Dedifferentiated amniotic fluid mesenchymal stem cell (primary cell): Measurements from ENCODE around the gene RAD52.
"Not testable (repeated sequence)": the region's sequence is repeated elsewhere in the genome, so short reads cannot be mapped to it uniquely, and the experiment has no call there.

Source experiments
- DNase-seq: peaks from one replicate; pipeline ENCODE4 v3.0.0-alpha.2; 2016; ENCODE audit errors: extremely low spot score

Gene RAD52

DNA sequence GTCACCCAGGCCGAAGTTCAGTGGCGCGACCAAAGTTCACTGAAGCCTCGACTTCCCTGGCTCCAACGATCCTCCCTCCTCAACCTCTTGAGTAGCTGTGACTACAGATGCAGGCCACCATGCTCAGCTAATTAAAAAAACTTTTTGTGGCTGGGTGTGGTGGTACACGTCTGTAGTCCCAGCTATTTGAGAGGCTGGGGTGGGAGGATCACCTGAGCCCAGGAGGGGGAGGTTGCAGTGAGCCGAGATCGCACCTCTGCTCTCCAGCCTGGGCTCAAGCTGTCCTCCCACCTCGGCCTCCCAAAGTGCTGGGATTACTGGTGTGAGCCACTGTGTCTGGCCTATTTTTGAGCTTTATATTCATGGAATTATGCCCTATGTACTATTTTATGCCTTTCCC, 18.1 kb upstream of the RAD52 start:
- no peak for DNase-seq

DNA sequence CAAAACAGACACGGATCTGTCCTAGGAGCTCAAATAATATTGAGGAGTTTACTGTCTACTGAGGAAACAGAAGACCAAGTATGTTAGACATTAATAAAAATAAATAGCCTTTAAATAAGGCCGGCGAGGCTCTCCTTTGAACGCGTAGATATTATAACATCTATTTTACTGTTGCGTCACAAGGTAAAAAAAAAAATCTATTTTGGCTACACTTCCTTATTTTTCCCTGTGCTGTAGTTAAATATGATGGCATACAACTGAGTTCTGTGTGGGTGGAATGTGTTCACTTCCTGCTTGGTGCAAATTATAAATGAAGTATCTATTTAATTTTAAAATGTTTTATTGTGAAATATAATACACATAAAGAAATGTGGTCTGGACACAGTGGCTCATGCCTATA, 17.2 kb upstream of the RAD52 start:
- no peak for DNase-seq

DNA sequence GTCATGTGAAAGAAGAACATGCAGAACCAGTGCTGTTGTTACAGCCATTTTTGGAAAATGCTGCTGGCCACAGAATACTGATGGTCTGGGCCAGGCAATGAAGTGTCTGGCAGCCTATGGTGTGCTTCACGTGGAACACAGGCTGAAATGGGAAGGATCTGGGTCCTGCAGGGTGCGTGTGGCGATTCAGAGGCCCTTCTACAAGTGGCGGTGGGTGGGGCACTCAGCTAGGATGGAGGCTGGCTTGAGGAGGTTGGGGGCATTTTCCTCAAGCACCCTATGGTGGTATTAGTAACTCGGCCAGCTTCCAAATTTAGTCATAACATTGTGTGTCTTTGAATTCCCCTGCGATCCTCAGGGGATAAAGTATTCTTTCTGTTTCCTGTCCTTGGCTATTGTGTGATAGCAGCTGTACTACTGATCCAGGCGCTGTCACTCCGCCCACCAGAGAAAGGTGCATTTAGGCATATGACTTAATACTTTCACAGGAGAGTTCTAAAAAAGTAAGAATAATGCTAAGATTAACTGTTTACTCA, 9.2 kb upstream of the RAD52 start:
- no peak for DNase-seq

DNA sequence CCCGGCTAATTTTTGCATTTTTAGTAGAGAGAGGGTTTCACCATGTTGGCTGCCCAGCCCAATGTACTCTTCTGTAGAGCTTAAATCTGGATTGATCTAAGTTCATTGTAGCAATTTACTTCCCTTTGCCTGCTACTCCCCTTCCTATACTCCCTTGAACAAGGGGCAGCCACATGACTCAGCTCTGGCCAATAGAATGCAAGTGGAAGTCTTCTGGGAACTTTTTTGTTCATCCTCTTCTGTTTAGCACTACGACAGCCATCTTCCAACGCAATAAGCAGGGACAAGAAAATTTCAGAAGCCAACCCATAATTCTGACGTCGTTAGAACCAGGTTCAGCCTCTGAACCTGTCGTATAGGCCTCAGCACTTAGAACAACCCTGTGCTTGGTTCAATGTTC, 6.4 kb upstream of the RAD52 start:
- no peak for DNase-seq

DNA sequence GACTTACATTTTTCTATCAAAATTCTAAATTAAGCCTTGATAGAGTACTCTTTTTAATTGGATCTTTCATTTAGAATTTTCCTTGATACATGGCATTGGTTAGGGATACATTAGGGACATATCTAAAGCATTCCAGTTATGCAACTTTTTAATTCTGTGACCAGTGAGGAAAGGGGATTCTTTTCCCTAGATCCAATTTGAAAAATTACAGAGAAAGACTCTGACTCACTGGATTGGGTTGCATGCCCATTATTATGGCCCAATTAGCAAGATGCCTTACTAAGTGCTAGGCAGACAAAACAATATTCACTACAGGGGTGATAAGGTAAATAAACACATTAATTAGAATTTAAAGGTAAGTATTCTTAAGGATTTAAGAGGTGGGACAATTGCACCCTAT, 5.2 kb upstream of the RAD52 start:
- no peak for DNase-seq

DNA sequence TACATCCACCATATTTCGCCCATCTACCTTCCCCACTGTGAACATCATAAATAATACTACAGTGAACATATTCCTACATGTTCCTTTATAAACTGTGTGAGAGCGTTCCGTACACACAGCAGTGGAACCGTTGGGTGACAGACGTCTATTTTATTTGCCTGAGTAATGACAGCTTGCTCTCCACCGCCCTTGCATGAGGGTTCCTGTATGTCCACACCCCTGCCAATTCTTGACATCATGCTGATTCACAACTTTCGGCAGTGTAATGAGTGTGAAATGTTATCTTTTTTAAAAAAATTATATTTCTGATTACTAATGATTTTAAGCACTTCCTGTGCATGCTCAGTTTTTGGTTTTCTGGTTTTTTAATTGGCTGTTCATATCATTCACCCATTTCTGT, 4.3 kb upstream of the RAD52 start:
- no peak for DNase-seq

DNA sequence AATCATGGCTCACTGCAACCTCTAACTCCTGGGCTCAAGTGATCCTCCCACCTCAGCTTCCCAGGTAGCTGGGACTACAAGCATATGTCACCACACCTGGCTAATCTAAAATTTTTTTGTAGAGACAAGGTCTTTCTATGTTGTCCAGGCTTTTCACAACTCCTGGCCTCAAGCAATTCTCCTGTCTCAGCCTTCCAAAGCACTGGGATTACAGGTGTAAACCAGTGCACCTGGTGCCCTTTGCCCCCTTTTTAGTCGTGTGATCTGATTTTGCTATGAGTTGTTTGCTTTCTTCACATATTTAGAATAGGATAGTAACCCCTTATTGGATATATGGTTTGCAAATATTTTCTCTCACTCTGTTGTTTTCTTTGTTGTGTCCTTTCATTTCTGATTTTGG, 1.7 kb upstream of the RAD52 start:
- DNase-seq: no peak

DNA sequence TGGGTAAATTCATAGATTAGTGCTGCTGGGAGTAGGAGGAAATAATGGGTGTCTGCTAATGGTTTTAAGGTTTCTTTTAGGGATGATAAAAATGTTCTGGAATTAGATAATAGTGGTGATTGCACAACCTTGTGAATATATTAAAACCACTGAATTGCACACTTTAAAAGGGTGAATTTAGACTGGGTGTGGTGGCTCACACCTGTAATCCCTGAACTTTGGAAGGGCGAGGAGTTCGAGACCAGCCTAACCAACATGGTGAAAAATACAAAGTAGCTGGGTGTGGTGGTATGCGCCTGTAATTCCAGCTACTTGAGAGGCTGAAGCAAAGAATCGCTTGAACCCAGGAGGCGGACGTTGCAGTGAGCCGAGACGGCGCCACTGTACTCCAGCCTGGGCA, 1.3 kb downstream of the RAD52 start:
- DNase-seq: no peak

DNA sequence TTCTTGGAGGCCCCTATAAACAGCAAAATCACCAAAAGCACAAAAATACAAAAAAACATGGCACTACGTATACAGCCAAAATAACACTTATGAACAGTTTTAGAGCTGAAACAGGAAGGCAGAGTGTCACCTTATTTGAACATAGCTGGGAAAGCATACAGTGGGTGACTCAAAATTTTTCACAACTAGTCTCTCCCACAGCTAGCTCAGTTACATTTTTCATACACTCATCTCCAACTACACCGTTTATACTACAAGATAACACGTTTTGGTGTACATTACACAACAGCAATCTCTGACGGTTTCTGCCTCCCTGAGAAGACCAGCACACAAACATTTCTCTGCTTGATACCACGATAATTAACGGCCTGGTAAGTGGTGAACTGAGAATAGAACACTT, 2.9 kb downstream of the RAD52 start:
- no peak for DNase-seq

DNA sequence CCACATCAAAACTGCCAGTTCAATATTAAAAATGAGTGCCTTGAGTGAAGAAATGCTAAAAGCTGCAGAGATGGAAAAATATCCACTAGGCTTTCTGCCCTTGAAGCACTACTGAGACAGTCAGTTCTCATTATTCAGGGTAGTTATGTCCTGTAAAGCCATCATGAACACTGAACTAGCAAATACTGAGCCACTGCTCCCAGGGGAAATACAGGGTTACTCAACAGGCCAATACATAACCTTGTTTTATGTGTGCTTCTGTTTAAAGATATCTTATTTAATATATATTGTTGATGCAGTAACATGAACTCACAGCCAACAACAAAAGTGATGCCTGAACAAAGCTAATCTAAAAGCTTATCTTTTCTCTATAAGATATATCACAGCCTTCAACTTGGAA, 3.3 kb downstream of the RAD52 start:
- DNase-seq: no peak

DNA sequence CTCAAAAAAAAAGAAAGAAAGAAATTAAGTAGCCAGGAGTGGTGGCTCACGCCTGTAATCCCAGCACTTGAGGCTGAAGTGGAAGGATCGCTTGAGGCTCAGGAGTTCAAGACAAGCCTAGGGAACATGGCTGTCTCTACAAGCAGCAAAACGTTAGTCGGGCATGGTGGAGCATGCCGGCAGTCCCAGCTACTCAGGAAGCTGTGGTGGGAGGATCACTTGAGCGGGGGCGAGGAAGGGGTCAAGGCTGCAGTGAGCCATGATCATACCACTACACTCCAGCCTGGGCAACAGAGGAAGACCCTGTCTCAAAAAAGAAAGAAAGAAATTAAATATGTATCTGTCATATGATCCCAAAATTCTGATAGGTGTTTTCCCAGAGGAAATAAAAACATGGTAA, 5.3 kb downstream of the RAD52 start:
- no peak for DNase-seq

DNA sequence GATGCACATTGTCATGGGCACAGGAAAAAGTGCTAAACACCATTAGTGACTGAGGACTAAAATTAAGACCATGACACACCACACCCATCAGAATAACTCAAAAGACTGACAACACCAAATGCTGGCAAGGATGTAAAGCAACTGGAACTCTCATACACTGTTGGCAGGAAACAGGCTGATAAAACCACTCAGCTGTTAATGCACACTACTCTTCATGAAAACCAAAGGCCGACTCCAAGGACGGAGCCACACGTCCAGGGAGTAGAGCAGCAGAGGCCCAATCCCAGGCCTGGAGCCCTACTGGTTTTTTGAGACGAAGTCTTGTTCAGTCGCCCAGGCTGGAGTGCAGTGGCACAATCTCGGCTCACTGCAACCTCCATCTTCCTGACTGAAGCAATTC, 6.4 kb downstream of the RAD52 start:
- no peak for DNase-seq

DNA sequence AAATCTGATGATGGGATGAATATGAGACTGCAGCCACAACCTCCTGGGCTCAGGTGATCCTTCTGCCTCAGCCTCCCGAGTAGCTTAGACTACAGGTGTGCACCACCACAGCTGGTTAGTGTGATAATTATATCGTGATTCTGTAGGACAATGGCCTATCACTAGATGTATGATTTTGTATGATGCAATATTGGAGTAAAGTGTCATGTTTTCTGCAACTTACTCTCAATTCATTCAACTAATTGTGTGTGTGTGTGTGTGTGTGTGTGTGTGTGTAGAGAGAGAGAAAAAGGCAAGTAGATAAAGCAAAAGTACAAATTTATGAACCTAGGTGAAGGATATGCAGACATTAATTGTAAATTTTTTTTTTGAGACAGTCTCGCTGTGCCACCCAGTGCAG, 10.7 kb downstream of the RAD52 start:
- no peak for DNase-seq

DNA sequence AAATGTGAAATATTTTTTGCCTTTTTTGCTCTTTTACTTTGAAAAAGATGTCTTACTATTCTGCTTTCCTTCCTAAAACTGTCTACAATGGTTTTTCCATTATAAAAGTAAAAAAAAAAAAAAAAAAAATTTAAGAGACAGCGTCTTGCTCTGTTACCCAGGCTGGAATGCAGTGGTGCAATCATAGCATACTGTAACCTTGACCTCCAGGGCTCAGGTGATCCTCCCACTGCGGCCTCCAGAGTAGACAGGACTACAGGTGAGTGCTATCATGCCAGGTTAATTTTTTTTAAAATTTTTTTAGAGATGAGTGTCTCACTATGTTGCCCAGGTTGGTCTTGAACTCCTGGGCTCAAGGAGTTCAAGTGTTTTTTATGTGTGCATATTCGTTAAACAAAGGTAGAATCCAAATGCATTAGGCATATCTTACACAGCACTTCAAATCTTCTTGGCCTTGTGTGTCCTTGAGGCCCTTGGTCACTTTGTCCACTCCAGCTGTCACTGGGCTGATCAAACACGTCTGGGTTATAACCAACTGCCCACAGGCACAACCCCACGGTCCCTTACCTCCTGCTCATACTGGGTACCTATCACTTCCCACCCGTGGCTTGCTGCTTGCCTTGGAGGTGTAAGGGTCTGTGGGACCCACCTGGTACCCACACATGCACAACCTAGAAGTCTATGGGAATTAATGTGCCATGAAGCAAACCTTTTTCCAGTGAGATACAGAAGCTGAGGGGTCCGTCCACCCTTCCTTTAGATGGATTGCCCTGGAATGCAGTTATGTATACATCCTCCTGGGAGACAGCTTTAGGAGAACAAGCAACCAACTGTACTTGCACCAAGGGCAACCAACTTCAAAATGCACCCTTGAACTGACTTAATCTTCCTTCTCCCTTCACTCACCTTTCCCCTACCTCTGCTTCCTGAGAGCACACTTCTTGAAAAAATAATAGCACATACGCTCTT, 12.8 kb downstream of the RAD52 start:
- no peak for DNase-seq

DNA sequence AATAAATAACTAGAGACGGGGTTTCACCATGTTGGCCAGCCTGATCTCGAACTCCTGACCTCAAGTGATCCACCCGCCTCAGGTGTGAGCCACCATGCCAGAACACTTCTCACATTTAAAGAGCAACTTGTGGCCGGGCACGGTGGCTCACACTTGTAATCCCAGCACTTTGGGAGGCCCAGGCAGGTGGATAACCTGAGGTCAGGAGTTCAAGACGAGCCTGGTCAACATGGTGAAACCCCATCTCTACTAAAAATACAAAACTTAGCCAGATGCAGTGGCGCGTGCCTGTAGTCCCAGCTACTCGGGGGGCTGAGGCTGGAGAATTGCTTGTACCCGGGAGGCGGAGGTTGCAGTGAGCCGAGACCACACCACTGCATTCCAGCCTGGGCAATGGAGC, 13.6 kb downstream of the RAD52 start:
- DNase-seq: not testable (repeated sequence)

DNA sequence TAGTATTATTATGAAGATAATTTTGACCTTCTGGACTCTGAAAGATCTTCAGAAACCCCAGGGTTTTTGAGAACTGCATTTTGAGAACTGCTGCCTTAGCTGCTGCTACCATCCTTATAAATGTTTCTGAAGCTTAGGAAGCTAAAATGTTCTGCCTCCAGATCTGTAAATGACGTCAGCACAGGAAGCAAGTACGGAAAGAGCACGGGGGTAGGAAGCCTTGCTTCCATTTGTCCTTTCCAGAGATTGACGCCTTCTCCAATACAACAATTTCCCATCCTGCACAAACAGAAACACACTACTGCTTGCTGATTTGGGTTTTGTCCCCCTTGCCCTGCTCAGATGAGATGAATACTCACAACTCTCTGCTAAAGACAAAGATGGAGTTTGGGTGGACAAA, 17.9 kb downstream of the RAD52 start:
- no peak for DNase-seq

DNA sequence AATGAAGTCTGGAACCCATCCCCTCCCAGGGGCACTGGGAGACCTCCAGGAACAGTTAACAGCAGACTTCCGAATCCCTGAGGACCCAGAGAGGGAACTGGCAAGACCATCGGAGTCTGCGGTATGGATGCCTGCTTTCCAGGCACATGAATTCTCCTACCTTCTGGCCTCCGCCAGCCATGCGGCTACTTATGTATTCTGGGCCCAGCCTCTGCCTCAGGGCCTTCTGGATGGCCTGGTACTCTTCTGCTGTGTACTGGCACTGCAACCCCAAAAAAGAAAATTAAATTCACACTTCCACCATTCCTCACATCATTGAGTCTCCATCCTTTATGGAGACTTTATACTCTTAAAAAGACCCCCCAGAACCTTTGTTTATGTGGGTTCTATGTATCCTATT, 18.4 kb downstream of the RAD52 start:
- no peak for DNase-seq

DNA sequence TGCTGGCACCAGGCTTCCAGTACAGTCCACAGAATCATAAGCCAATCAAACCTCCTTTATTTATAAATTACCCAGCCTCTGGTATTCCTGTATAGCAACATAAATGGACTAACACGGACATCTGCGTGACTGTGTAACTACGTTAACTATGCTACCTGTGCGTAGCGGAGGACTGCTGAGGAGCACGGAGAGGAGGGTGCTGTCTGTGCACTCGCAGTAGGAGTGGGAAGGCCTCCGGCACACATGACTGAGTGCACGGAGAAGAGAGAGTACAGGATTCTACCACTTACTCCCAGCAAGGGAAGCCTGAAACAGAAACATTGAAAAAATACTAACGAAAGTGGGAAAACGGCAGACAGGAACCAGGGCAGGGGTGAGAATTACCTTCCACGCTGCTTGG, 22.9 kb downstream of the RAD52 start:
- no peak for DNase-seq

DNA sequence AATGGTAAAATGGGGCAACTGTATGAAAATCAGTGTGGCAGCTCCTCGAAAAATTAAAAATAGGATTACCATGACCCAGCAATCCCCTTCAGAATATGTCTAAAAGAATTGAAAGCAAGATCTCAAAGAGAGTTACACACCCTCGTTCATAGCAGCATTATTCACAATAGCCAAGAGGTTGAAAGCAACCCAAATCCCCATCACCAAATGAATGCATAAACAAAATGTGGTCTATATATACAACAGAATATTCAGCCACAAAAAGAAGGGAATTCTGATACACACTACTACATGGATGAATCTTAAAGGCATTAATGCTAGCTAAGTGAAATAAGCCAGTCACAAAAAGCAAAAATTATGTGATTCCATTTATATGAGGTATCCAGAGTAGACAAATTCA, 27.2 kb downstream of the RAD52 start:
- DNase-seq: no peak

DNA sequence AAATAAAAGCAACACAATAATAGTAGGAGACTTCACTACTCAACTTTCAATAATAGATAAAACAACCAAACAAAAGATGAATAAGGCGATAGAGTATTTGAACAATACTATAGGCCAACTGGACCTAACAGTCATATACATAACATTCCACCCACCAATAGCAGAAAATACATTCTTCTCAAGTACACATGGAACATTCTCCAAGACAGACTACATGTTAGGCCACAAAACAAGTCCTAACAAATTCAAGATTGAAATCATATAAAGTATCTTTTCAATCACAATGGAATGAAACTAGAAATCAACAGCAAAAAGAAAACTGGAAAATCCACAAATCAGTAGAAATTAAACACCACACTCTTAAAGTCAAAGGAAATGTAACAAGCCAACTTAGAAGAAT, 28.8 kb downstream of the RAD52 start:
- no peak for DNase-seq

DNA sequence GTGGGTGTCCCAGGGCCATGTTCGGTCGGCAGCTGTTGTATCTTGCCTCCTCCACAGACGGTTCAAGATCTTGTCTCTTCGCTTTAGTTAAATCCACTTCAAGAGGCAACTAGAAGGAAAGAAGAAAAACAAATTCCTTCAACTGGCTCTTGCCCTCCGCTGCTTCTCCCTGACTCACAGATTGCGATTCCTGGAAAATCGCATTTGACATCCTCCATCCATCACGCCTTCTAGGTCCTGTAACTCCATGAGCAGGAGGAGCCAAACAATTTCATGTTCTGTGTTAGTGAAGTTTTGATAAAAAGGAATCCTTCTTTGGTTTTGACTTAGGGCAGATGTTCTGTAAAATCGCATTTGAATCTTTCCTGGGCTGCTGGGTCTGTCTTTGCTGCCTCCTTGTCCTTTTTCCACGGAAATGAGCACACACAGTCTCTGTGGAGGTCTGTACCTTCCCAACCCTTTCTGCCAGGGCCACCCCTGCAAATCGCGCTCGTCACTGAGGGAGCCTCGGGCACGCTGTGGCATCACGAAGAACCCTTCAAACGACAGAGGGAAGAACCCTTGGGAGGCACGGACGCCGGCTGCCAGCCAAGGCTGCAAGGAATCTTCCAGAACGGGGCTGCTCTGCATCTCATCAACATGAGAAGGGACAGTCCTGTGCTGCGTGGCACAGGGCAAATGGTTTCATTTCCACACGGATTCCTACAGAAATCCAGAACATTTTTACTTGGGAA, 32.6 kb downstream of the RAD52 start:
- no peak for DNase-seq

DNA sequence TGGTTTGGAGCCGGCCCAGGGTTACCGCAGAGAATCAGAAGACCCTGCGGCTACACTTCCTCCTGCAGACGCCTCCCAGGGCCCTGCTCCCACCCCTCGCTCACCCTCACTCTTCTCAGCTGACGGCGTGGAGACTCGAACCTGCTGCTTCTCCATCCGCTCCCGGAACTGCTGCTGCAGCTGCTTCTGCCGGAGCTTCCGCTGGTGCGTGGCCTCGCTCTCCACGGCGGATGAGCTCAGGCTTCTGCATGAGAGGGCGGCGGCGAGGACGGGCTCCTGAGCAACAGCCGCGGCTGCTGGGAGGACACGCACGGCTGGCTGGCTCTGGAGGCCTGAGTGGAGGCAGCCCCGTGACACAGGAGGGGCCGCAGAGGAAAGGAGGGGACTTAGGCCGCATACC, 33.3 kb downstream of the RAD52 start:
- no peak for DNase-seq

DNA sequence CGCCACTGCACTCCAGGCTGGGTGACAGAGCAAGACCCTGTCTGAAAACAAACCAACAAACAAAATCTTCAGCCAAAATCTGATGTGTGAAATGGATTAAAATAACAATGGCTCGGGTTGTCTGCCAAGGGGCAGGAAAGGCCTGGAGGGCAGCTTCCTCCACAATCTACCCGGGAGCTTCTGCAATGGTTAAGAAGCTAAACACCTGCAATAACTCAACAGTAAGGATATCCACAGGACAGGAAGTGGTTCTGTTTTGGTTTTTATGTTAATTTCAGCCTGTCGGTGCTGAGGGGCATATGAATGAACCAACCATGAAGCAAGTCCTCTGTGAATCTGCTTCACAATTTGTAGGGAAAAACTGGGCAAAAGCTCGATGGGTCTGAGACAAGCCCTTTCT, 34.4 kb downstream of the RAD52 start:
- DNase-seq: no peak
